ENCODE results near the gene DIDO1.

DIDO1 gene

DNA sequence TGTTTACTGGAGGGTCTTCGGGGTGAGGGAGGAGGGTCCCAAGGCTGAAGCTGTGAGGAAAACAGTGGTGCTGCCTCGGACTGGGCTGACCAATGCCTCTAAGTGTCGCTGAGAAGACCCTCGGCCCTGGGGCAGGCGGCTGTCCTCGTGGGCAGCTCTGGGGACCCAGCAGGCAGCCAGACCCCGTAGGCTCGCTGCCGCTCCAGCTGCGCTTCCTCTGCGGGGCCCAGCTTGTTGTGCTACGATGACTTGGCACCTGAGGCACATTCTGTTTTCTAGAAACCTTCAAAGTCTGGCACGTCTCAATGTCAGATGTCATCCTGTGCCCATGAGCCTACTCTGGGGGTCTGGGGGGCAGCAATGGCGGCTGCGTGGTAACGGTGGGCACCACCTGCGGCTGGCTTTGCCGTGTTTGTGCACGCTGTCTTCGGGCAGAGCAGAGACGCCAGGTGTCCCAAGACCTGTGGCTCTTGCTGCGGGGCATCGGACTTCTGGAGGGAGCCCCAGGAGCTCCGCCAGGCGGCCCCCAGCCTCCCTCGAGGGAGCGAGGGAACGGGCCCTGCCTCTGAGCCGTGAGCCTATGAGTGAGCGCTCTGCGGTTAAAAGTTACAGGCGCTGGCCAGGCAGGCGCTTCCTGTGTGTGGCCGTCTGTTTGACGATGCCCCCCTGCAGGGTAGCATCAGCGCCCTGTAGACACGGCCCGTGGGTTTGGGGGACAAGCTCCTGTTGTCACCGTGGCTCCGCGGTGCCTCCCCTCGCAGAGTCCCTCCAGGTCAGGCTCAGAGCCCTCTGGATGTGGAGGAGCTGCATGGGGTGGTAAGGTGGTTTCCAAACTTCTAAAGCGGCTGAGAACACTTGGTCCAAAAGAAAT is 33.0 kb upstream of the DIDO1 start:
- TF ChIP-seq, protein P1, sequence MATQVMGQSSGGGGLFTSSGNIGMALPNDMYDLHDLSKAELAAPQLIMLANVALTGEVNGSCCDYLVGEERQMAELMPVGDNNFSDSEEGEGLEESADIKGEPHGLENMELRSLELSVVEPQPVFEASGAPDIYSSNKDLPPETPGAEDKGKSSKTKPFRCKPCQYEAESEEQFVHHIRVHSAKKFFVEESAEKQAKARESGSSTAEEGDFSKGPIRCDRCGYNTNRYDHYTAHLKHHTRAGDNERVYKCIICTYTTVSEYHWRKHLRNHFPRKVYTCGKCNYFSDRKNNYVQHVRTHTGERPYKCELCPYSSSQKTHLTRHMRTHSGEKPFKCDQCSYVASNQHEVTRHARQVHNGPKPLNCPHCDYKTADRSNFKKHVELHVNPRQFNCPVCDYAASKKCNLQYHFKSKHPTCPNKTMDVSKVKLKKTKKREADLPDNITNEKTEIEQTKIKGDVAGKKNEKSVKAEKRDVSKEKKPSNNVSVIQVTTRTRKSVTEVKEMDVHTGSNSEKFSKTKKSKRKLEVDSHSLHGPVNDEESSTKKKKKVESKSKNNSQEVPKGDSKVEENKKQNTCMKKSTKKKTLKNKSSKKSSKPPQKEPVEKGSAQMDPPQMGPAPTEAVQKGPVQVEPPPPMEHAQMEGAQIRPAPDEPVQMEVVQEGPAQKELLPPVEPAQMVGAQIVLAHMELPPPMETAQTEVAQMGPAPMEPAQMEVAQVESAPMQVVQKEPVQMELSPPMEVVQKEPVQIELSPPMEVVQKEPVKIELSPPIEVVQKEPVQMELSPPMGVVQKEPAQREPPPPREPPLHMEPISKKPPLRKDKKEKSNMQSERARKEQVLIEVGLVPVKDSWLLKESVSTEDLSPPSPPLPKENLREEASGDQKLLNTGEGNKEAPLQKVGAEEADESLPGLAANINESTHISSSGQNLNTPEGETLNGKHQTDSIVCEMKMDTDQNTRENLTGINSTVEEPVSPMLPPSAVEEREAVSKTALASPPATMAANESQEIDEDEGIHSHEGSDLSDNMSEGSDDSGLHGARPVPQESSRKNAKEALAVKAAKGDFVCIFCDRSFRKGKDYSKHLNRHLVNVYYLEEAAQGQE (IDR thresholded peaks at IDR 0.05; ENCODE audit: insufficient read depth in 1 of 2, low read depth in 2 of 2, low read length in 2 of 2): no peak
- TF ChIP-seq TAF1 (IDR thresholded peaks at IDR 0.05; ENCODE audit: borderline replicate concordance, insufficient read depth, low read length): no peak
- no peak for TF ChIP-seq POLR2AphosphoS5 (IDR thresholded peaks at IDR 0.05; ENCODE audit: low read depth, low read length)
- TF ChIP-seq FOXP2 (optimal IDR thresholded peaks at IDR 0.05; ENCODE audit: borderline replicate concordance, extremely low read depth, extremely low read length, insufficient read depth): no peak
- no peak for TF ChIP-seq SIN3A (IDR thresholded peaks at IDR 0.05; ENCODE audit: borderline replicate concordance, insufficient read depth, low read length)

DNA sequence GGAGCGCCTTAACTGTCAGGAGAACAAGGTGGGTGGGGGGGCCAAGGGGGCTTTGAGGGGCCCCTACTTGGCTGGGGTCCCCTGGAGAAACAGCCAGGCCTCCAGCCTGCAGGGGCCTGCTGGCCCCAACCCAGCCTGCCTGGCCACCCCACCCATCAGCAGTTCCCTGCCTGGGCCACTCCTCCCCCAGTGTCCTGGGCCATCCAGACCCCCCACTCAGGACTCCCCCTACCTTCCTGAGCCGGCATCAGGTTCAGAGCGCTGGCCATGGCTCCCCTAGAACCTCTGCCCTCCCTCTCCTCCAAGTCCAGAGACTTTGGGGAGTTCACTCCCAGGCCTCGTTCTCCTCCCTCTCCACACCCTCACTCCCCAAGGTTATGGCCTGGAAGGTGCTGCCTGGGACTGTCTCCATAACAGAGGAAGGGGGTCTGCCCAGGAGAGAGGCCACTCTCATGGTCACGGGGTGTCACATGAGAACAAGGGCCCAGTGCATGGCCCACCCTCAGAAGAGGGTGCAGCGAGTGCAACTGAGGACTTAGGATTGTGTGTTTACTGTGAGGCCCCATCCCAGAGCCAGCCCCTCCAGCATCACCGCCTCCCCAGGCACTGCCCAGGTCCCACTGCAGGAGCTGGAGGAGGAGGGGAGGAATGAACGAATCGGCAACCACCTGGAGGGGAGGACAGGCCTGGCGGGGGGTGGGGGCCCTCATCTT is 32.2 kb upstream of the DIDO1 start:
- no peak for TF ChIP-seq FOXP2 (optimal IDR thresholded peaks at IDR 0.05; ENCODE audit: borderline replicate concordance, extremely low read depth, extremely low read length, insufficient read depth)
- TF ChIP-seq, protein P1 (IDR thresholded peaks at IDR 0.05; ENCODE audit: insufficient read depth in 1 of 2, low read depth in 2 of 2, low read length in 2 of 2): no peak
- TF ChIP-seq SIN3A (IDR thresholded peaks at IDR 0.05; ENCODE audit: borderline replicate concordance, insufficient read depth, low read length): no peak
- no peak for TF ChIP-seq TAF1 (IDR thresholded peaks at IDR 0.05; ENCODE audit: borderline replicate concordance, insufficient read depth, low read length)
- no peak for TF ChIP-seq POLR2AphosphoS5 (IDR thresholded peaks at IDR 0.05; ENCODE audit: low read depth, low read length)

DNA sequence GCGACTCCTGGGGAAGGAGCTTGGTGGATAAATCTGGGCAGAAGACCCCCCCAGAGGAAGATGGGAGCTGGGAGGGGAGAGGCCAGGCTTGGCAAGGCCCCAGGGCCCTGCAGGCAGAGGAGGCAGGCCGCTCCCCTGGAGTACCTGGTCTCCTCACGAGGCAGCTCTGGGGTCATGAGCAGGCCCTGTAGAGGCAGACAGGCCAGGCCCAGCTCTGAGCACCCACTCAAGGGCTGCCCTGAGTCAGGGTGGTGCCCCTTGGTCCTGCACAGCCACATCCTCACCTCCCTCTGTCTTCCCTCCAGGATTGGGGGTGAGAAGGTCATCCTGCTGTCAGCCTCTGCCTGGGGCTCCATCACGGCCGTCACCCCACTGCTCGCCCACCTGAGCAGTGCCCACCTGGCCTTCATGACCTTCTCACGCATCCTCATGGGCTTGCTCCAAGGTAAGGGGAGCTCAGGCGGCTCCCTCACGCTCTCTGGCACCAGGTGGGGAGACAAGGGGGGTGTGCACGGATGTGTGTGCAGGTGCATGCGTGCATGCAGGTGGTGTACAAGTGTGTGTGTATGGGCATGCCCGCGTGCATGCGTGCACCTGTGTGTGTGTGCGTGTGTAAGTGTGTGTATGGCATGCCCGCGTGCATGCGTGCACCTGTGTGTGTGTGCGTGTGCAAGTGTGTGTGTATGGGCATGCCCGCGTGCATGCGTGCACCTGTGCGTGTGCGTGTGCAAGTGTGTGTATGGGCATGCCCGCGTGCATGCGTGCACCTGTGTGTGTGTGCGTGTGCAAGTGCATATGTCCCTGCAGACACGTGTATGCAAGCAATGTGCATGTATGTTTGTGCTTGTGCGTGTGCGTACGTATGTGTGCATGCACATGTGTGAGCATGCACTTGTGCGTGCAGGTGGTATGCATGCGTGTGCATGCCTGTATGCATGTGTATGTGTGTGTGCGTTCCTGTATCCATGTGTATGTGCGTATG is 31.1 kb upstream of the DIDO1 start:
- TF ChIP-seq, protein P1 (IDR thresholded peaks at IDR 0.05; ENCODE audit: insufficient read depth in 1 of 2, low read depth in 2 of 2, low read length in 2 of 2): no peak
- TF ChIP-seq FOXP2 (optimal IDR thresholded peaks at IDR 0.05; ENCODE audit: borderline replicate concordance, extremely low read depth, extremely low read length, insufficient read depth): no peak

DNA sequence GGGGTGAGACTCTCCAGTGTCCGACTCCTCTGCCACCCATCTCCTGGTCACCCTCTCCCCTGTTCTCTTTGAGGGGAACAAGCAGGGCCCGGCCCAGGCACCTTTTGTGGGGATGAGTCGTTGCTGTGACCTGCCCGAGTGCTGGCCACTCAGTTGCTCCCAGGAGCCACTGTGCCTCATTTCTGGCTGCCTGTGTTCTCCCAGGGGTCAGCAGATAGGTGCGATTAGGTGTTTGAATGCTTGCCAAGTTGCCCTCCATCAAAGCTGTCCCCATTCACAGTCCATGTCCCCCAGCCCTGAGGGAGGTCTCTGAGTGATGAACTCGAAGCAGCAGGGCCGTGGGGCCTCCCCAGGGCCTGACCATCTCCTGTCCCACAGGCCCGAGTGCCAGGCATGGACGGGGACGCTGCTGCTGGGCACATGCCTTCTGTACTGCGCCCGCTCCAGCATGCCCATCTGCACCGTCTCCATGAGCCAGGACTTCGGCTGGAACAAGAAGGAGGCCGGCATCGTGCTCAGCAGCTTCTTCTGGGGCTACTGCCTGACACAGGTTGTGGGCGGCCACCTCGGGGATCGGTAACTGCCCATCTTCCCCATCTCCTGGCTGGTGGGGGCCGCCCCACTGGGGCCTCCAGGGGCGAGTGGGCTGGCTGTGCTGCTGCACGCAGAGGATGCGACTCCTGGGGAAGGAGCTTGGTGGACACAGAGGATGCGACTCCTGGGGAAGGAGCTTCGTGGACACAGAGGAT is 30.3 kb upstream of the DIDO1 start:
- TF ChIP-seq FOXP2 (optimal IDR thresholded peaks at IDR 0.05; ENCODE audit: borderline replicate concordance, extremely low read depth, extremely low read length, insufficient read depth) (no peak), SIN3A (IDR thresholded peaks at IDR 0.05; ENCODE audit: borderline replicate concordance, insufficient read depth, low read length) (no peak), TAF1 (IDR thresholded peaks at IDR 0.05; ENCODE audit: borderline replicate concordance, insufficient read depth, low read length) (no peak), POLR2AphosphoS5 (IDR thresholded peaks at IDR 0.05; ENCODE audit: low read depth, low read length) (no peak)
- TF ChIP-seq, protein P1 (IDR thresholded peaks at IDR 0.05; ENCODE audit: insufficient read depth in 1 of 2, low read depth in 2 of 2, low read length in 2 of 2): no peak
